SK-N-DZ (cell line): Measurements from ENCODE around the gene PIK3CD.
"Not testable (repeated sequence)": the region's sequence is repeated elsewhere in the genome, so short reads cannot be mapped to it uniquely, and the experiment has no call there.

Experiments used
- DNase-seq: peaks from one replicate; pipeline ENCODE4 v3.0.0-alpha.2; 2015; ENCODE audit warnings: low spot score

Gene PIK3CD

GRCh38 chr1:9654051-9654833, 2.7 kb downstream of the PIK3CD start:
- DNase-seq = no peak

- DNase-seq = no peak
Measured at GRCh38 chr1:9654834-9655723, 3.5 kb downstream of the PIK3CD start.

GRCh38 chr1:9655836-9656235, 4.3 kb downstream of the PIK3CD start:
- DNase-seq = no peak

GRCh38 chr1:9657521-9658032, 6.0 kb downstream of the PIK3CD start:
- DNase-seq = no peak

- no peak for DNase-seq
Measured at GRCh38 chr1:9658199-9658598, 6.7 kb downstream of the PIK3CD start.

- no peak for DNase-seq
Measured at GRCh38 chr1:9659328-9659727, 7.8 kb downstream of the PIK3CD start.

- no peak for DNase-seq
Measured at GRCh38 chr1:9663257-9663656, 11.7 kb downstream of the PIK3CD start.

GRCh38 chr1:9665193-9665592, 13.7 kb downstream of the PIK3CD start:
- no peak for DNase-seq

GRCh38 chr1:9668080-9668479, 16.5 kb downstream of the PIK3CD start:
- DNase-seq = no peak

- DNase-seq = no peak
Measured at GRCh38 chr1:9670085-9670484, 18.6 kb downstream of the PIK3CD start.

- no peak for DNase-seq
Measured at GRCh38 chr1:9671377-9672140, 20.0 kb downstream of the PIK3CD start.

- DNase-seq = no peak
Measured at GRCh38 chr1:9672444-9672843, 20.9 kb downstream of the PIK3CD start.

GRCh38 chr1:9675393-9675792, 23.9 kb downstream of the PIK3CD start:
- no peak for DNase-seq

GRCh38 chr1:9676128-9676527, 24.6 kb downstream of the PIK3CD start:
- DNase-seq = not testable (repeated sequence)

GRCh38 chr1:9676815-9677393, 25.4 kb downstream of the PIK3CD start:
- no peak for DNase-seq

GRCh38 chr1:9680091-9680490, 28.6 kb downstream of the PIK3CD start:
- DNase-seq = no peak

- no peak for DNase-seq
Measured at GRCh38 chr1:9680828-9681227, 29.3 kb downstream of the PIK3CD start.

GRCh38 chr1:9684801-9685200, 33.3 kb downstream of the PIK3CD start:
- no peak for DNase-seq

- DNase-seq = peak; percentile 48
Measured at GRCh38 chr1:9687120-9687873, 35.8 kb downstream of the PIK3CD start.

- DNase-seq = no peak
Measured at GRCh38 chr1:9687874-9688582, 36.5 kb downstream of the PIK3CD start.
